ENCODE measurements around the gene SH2D2A.

Gene SH2D2A

DNA sequence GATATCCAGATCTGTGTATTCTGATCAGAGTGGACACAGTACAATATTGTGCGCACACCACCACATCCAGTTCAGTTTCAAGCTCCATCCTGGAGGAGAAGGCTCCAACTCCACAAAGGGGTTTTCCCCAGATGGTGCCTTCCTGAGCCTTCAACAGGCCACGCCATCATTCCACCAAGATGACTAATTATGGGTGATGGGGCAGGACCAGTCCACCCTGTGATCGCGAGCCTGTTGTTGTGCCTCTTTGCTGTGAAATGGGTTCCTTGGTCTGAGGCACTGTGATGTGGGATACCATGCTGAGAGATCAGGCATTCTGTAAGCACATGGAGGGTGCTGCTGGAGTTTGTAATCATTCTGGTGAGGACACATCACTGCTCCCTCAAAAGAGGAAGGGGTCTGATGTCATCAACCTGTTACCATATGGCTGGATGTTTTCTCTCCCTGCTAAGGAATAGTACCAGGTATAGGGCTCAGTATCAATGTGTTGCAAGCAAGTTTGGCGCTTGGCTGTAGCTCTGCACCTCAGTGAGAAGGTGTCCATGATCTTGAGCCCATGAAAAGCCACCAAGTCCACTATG is 6.7 kb upstream of the SH2D2A start:
- DNase-seq (ENCODE audit: low spot score): no peak

DNA sequence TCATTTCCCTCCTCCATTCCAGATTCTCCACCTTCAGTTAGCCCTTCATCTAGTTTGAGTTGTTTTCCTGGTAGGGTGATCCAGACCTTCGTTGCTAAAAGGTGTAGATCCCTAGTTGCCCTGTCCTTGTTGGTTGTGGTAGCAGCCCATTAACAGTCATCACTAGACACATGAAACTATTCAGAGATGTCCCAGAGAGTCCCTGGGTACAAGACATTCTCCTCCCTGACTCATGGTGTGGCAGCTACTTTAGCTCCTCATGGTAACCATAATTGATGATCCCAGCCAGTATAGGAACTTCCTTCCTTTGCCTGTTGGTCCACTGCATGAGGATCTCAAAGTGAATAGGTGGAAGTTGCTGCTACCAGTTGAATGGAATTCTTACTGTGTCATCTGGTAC is 6.0 kb upstream of the SH2D2A start:
- DNase-seq (ENCODE audit: low spot score): no peak

GRCh38 chr1:156821801-156822200 is 5.2 kb upstream of the SH2D2A start:
- no peak for DNase-seq (ENCODE audit: low spot score)

- no peak for DNase-seq (ENCODE audit: low spot score)
Observed at GRCh38 chr1:156815961-156816422, 656 bp downstream of the SH2D2A start.

DNA sequence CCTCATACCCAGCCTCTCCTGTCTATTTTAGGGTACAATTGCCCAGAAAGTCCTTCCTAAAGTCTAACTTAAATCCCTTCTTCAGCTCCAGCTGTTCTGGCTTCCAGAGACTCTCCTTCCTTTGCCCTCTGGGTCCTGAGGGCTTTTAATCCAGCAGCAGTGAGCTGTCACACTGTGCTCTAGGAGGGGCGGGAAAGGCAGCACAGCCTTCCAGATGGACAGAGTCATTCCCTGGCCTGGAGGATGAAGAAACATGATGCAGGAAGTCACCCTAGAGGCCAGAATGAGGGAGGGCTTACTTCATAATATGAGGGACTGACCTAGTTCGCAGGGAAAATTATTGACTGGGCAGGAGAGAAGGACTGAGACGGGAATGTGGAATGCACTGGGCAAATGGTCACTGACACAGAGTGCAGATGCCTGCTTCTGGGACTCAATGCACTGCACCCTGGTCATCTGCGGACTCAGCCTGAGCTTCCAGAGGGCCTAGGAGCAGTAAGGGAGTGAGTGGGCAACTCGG is 1.3 kb downstream of the SH2D2A start:
- DNase-seq (ENCODE audit: low spot score): no peak

GRCh38 chr1:156814571-156815260 is 1.9 kb downstream of the SH2D2A start:
- DNase-seq (ENCODE audit: low spot score): no peak

DNA sequence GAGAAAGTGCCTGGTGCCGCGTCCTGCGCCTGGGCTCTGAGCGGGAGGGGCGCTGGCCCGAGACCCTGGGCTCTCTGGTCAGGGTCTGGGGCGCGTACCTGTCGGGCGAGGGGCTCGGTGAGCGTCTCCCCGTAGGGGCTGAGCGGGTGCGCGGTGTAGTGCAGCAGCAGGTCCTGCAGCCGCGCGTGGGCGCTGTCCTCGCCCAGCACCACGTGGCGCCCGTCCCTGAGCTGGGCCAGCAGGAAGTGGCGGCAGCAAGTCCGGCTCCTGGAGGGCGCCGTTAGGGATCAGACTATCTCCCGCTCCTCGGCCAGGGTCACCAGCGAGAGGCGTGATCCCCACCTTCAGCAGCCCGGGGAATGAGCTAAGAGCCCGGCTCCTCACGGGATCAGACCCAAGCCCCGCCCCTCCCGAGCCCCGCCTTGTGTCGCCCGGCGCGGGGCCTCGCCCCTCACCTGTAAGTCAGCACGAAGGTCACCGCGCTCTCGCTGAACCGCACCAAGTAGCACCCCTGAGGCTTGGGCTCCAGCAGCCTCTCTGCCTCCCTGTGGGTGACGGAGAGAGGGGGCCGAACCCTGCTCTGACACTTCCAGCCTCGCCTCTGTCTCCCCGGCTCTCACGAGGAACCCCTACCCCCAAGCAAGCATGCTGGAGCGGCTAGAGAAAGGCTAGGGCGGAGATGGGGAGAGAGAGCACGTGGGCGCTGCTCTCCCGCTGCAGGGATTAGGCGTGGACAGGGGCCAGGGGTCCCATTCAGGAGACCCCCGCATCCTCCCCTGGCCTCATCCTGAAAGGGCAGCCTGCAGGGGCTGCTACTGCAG is 2.7 kb downstream of the SH2D2A start:
- DNase-seq (ENCODE audit: low spot score): peak; percentile 75

GRCh38 chr1:156813298-156813697 is 3.4 kb downstream of the SH2D2A start:
- DNase-seq (ENCODE audit: low spot score): no peak

- no peak for DNase-seq (ENCODE audit: low spot score)
Observed at GRCh38 chr1:156812293-156812990, 4.2 kb downstream of the SH2D2A start.

DNA sequence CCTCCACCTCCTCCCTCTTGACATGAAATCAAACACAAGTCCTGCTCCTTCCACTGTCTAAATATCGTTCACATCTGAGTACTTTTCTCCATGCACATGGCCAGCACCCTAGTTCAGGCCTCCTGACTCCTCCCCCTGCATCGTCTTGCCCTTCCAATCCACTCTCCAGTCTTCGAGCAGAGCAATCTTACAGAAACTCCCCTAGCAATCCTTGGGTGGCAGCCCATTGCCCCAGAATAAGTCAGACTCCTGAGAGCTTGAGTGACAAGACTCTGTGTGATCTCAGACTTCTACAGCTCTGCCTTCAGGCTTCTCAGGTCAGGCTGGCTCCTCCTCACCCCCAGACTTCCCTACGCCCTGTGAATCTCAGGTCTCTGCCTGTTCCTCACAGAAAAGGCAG is 5.5 kb downstream of the SH2D2A start:
- DNase-seq (ENCODE audit: low spot score): no peak

GRCh38 chr1:156809711-156810366 is 6.8 kb downstream of the SH2D2A start:
- no peak for DNase-seq (ENCODE audit: low spot score)

DNA sequence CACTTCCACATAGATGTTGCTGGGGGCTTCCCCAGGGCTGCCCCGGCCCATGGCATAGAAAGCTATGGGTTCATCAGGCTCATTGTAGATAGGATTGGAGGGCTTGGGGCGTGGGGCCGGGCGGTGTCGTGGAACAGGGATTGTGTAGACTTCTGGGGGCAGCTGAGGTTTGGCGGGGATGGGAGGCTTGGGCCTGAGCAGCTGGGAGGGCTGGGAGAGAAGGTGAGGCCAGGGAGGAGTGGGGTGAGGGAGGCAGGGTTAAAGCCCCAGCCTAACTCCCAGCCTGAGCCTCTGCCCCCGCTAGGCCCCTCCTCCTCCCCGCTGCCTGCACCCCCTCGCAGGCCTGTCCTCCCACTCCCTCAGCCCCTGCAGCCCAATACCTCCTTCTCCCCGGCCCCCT is 7.4 kb downstream of the SH2D2A start:
- no peak for DNase-seq (ENCODE audit: low spot score)

- DNase-seq (ENCODE audit: low spot score): no peak
Observed at GRCh38 chr1:156808186-156809030, 8.2 kb downstream of the SH2D2A start.

DNA sequence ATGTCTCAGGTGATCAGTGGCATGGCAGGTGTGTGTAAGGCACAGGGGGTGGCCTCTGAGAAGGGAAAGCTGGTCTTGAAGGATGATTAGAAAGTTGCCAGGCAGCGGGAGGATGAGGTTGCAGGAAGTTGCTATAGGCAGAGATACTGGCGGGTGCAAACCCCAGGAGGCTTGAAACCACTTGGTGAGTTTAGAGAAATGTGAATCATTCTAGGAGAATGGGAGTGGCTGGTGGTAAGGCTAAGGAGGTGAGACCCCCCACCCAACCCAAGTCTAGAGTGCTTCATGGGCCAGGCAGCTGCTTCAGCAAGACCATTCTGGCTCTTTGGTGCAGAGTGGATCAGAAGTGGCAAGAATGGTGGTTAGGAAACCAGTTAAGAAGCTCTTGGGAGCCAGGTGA is 9.0 kb downstream of the SH2D2A start:
- no peak for DNase-seq (ENCODE audit: low spot score)

DNA sequence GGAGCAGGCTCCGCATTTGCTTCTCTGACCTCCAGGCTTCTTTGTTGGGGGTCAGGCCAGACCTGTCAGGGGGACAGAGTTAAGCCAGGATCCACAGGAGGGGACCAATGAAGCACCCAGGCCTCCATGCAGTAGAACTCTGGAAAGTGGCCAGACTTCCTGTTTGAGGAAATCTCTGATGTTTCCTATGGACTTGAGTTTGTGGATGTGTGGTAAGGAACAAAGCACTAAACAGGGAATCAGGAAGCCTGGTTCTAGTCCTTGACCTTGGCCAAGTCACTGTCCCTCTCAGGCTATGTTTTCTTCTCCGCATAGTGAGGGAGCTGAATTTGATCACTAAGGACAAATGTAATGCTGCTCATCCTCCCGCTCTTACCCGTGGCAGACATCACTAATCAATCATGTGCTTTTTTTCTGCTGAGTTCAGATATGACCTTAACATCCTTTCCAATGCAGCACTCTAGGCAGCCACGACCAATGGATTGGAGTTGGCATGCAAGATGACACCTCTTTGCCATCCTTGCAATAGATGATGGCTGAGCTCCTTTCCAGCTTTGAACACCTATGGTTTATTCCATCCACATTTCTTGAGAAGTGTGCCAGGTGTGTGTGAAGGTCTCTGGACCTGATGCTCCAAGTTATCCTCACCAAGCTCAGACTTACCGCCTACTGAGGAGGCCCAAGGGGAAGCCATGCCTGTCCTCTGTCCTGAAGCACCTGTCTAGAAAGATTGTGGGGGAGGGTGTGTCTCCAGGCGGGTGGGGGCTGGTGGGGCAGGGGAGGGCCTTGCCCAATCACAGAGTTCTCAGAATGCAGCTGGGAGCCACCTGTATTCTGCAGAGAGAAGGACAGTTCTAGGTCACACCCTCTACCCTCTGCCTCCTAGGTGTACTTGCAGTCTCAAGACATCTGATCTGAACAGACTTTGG is 9.9 kb downstream of the SH2D2A start:
- no peak for DNase-seq (ENCODE audit: low spot score)

- DNase-seq (ENCODE audit: low spot score): no peak
Observed at GRCh38 chr1:156805766-156806511, 10.7 kb downstream of the SH2D2A start.

GRCh38 chr1:156804572-156805243 is 11.9 kb downstream of the SH2D2A start:
- no peak for DNase-seq (ENCODE audit: low spot score)

DNA sequence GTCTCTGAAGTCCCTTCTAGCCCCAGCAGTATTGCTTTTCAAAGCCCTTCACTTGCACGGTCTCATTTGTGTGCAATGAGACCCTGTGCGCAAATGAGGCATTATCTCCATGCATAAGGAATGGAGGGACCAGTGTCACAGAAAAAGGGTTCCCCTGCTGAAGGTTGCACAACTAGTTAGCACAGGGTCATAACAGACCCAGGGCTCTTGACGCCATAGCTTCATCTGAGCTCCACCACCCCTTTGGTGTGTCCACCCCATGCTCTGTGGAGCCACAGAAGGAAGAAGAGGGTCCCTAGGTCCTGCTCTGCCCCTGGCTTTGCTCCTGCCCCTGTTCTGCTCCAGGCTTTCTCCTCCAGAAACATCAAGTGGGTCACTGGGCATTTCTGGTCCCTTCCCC is 12.6 kb downstream of the SH2D2A start:
- no peak for DNase-seq (ENCODE audit: low spot score)

Data from HuH-7.5 (cell line).